MM.1S (cell line): ENCODE measurements around the gene SLC35F3.

Source experiments
- DNase-seq: peaks from one replicate; pipeline ENCODE4 v3.0.0-alpha.2; 2015
- H2AFZ ChIP-seq: fragments of 300-600 bp; sonication (generic); 2 replicates; pipeline ENCODE4 v1.6.0; 2016; ENCODE audit warnings: antibody characterized with exemption, low read length
- H3F3A ChIP-seq: fragments of 300-600 bp; sonication (generic); 2 replicates; pipeline ENCODE4 v1.6.1; 2016; ENCODE audit warnings: mild to moderate bottlenecking, antibody characterized with exemption, low read length, moderate library complexity, mixed read lengths; ENCODE audit not compliant: insufficient read depth
- H3K27ac ChIP-seq: fragments of 300-600 bp; sonication (generic); 2 replicates; pipeline ENCODE4 v1.5.1; 2016; ENCODE audit warnings: mild to moderate bottlenecking, low read length
- H3K27me3 ChIP-seq: fragments of 300-600 bp; sonication (generic); replicated peaks from 2 replicates; pipeline ENCODE4 v1.6.0; 2016; ENCODE audit warnings: low read length; ENCODE audit not compliant: insufficient read depth
- H3K36me3 ChIP-seq: fragments of 300-600 bp; sonication (generic); replicated peaks from 2 replicates; pipeline ENCODE4 v1.6.1; 2016; ENCODE audit warnings: mild to moderate bottlenecking, low read length, mixed read lengths; ENCODE audit not compliant: insufficient read depth
- H3K4me1 ChIP-seq: fragments of 300-600 bp; sonication (generic); 2 replicates; pipeline ENCODE4 v1.6.1; 2016; ENCODE audit warnings: low read length, mixed read lengths
- H3K4me2 ChIP-seq: fragments of 300-600 bp; sonication (generic); 2 replicates; pipeline ENCODE4 v1.6.0; 2016; ENCODE audit warnings: low read depth, low read length
- H3K4me3 ChIP-seq: fragments of 300-600 bp; sonication (generic); 2 replicates; pipeline ENCODE4 v1.5.1; 2016; ENCODE audit warnings: low read length, mixed read lengths
- H3K79me2 ChIP-seq: fragments of 300-600 bp; sonication (generic); 2 replicates; pipeline ENCODE4 v1.6.1; 2016; ENCODE audit warnings: mixed run types, low read length, mixed read lengths
- H3K9ac ChIP-seq: fragments of 300-600 bp; sonication (generic); 2 replicates; pipeline ENCODE4 v1.6.1; 2016; ENCODE audit warnings: low read length, mixed read lengths
- H3K9me2 ChIP-seq: fragments of 300-600 bp; sonication (generic); replicated peaks from 2 replicates; pipeline ENCODE4 v1.6.1; 2016; ENCODE audit warnings: mild to moderate bottlenecking, low read length, mixed read lengths; ENCODE audit not compliant: insufficient read depth
- H3K9me3 ChIP-seq: fragments of 300-600 bp; sonication (generic); replicated peaks from 2 replicates; pipeline ENCODE4 v1.6.1; 2016; ENCODE audit warnings: mild to moderate bottlenecking, low read length, mixed read lengths; ENCODE audit not compliant: insufficient read depth
- H4K20me1 ChIP-seq: fragments of 300-600 bp; sonication (generic); 2 replicates; pipeline ENCODE4 v1.6.1; 2016; ENCODE audit warnings: mild to moderate bottlenecking, low read length, moderate library complexity, mixed read lengths; ENCODE audit not compliant: insufficient read depth
- CTCF ChIP-seq: fragments of 300-600 bp; sonication (generic); IDR thresholded peaks from 2 replicates; pipeline ENCODE4 v1.5.1; 2016; ENCODE audit warnings: antibody characterized with exemption, low read length, mixed read lengths
- EZH2 ChIP-seq: fragments of 300-600 bp; sonication (generic); optimal IDR thresholded peaks from 2 replicates; pipeline ENCODE3; 2017; ENCODE audit warnings: low read depth, mild to moderate bottlenecking, antibody characterized with exemption, low read length, mixed read lengths
- EZH2phosphoT487 ChIP-seq: fragments of 300-600 bp; sonication (generic); IDR thresholded peaks from 2 replicates; pipeline ENCODE4 v1.6.1; 2018; ENCODE audit warnings: antibody characterized with exemption, low read length

Gene SLC35F3

GRCh38 chr1:234234199-234234598, 329.7 kb downstream of the SLC35F3 start:
- H3K79me2 ChIP-seq = no peaks in the 10 kb centered on the region
- no peaks in the 10 kb centered on the region for H3K36me3 ChIP-seq
- no peaks in the 10 kb centered on the region for H3F3A ChIP-seq
- no peak overlapping the region for H3K4me3 ChIP-seq
- no peaks in the 10 kb centered on the region for H3K4me1 ChIP-seq
- H3K4me2 ChIP-seq = no peak overlapping the region
- H3K9me3 ChIP-seq = no peaks in the 10 kb centered on the region
- no peaks in the 10 kb centered on the region for H3K27me3 ChIP-seq
- no peak overlapping the region for H2AFZ ChIP-seq
- TF ChIP-seq CTCF (no peak), EZH2phosphoT487 (no peak), EZH2 (no peak)
- no peak overlapping the region for H3K27ac ChIP-seq
- no peaks in the 10 kb centered on the region for H4K20me1 ChIP-seq
- no peaks in the 10 kb centered on the region for H3K9me2 ChIP-seq
- H3K9ac ChIP-seq = no peak overlapping the region
- no peak for DNase-seq

- H3K79me2 ChIP-seq = no peaks in the 10 kb centered on the region
- H3K9me2 ChIP-seq = no peaks in the 10 kb centered on the region
- DNase-seq = no peak
- H3K27me3 ChIP-seq = no peaks in the 10 kb centered on the region
- no peak overlapping the region for H2AFZ ChIP-seq
- H3K9me3 ChIP-seq = no peaks in the 10 kb centered on the region
- H3K4me3 ChIP-seq = no peak overlapping the region
- H3K4me2 ChIP-seq = no peak overlapping the region
- H3F3A ChIP-seq = no peaks in the 10 kb centered on the region
- H3K27ac ChIP-seq = no peak overlapping the region
- no peak overlapping the region for H3K9ac ChIP-seq
- no peaks in the 10 kb centered on the region for H3K36me3 ChIP-seq
- TF ChIP-seq CTCF (no peak), EZH2 (no peak), EZH2phosphoT487 (no peak)
- H3K4me1 ChIP-seq = no peaks in the 10 kb centered on the region
- no peaks in the 10 kb centered on the region for H4K20me1 ChIP-seq
Observed at GRCh38 chr1:234235434-234235881, 331.0 kb downstream of the SLC35F3 start.

- H3F3A ChIP-seq = no peaks in the 10 kb centered on the region
- no peaks in the 10 kb centered on the region for H4K20me1 ChIP-seq
- H3K27me3 ChIP-seq = no peaks in the 10 kb centered on the region
- no peaks in the 10 kb centered on the region for H3K4me1 ChIP-seq
- H3K79me2 ChIP-seq = no peaks in the 10 kb centered on the region
- no peaks in the 10 kb centered on the region for H3K36me3 ChIP-seq
- no peak overlapping the region for H3K4me3 ChIP-seq
- no peak for TF ChIP-seq EZH2
- no peak for TF ChIP-seq CTCF
- TF ChIP-seq EZH2phosphoT487 = no peak
- H2AFZ ChIP-seq = no peak overlapping the region
- no peaks in the 10 kb centered on the region for H3K9me2 ChIP-seq
- no peak for DNase-seq
- H3K4me2 ChIP-seq = no peak overlapping the region
- H3K9ac ChIP-seq = no peak overlapping the region
- no peaks in the 10 kb centered on the region for H3K9me3 ChIP-seq
- H3K27ac ChIP-seq = no peak overlapping the region
Observed at GRCh38 chr1:234237393-234237792, 332.9 kb downstream of the SLC35F3 start.
